Neural crest cell (in vitro differentiated cells): ENCODE data around the gene BLOC1S1. TPM values are rescaled to one million over a fixed set of nuclear protein-coding genes. Genes with fewer than 3 reads are reported as not detected.

Experiments used
- DNase-seq: peaks from one replicate; pipeline ENCODE4 v3.0.0; 2021; ENCODE audit warnings: low read depth, mixed read lengths, low spot score
- H3K27ac Mint-ChIP-seq: one replicate; pipeline ENCODE4 v1.8.0; 2021; ENCODE audit warnings: mild to moderate bottlenecking, mixed read lengths; ENCODE audit not compliant: unreplicated experiment
- H3K27me3 Mint-ChIP-seq: 2 replicates; pipeline ENCODE4 v1.8.0; 2021; ENCODE audit warnings: low read depth, mild to moderate bottlenecking, mixed read lengths
- H3K36me3 Mint-ChIP-seq: 2 replicates; pipeline ENCODE4 v1.8.0; 2021; ENCODE audit warnings: low read depth, mild to moderate bottlenecking, mixed read lengths
- H3K4me1 Mint-ChIP-seq: 2 replicates; pipeline ENCODE4 v1.8.0; 2021; ENCODE audit warnings: mixed read lengths
- H3K4me3 Mint-ChIP-seq: one replicate; pipeline ENCODE4 v1.8.0; 2021; ENCODE audit warnings: mild to moderate bottlenecking, mixed read lengths
- H3K9me3 Mint-ChIP-seq: 2 replicates; pipeline ENCODE4 v1.8.0; 2021; ENCODE audit warnings: mixed read lengths
- total RNA-seq: library from RNA; stranded (reverse); gene quantifications from 2 replicates; pipeline ENCODE4 v1.2.1, GENCODE V29; 2021
- TF ChIP-seq, protein P1 (sequence below): fragments of 200-600 bp; sonication (generic); conservative IDR thresholded peaks from 2 replicates; pipeline ENCODE4 v1.5.0; 2021; ENCODE audit warnings: antibody characterized with exemption, mild to moderate bottlenecking

The BLOC1S1 gene
- total RNA-seq, 1 donor from 2014 or later = 111 TPM

DNA sequence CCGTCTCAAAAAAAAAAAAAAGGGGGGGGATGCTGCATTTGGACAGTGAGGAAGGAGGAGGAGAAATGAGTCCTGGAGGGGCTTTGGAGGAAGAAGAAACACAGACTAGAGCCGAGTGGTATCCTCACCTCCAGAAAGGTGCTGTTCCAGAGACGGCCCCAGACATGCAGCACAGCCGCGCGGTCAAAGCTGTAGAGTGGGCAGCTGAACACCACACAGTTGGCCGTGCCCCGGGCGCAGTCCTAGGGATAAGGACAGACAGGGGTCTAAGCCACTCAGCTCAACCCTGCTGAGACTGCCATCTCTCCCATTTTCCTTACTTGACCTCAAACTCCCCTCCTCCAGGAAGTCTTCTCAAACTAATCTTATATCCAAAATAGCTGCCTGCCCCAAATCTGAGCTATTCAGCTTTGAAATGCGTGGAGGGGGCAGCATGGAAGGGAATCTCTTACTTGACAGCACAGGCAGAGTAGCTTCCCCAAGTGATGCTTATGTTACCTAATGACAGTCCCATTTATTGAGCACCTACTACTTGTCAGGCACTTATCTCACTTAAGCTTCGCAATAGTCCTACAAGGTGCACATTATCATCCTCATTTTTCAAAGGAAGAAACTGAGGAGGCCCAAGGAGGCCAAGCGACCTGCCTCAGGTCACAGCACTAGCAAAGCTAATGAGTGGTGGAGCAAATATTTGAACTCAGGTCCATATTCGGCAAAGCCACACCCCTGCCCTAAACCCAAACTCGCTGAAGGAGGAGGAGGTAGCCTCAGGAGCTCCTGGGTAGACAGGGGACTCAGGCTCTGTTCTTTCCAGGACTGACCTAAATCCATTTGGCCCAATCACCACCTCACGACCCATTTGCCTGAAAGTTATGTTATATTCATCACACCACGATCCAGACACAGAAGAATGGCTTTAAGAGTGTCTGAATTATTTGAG, 26.9 kb upstream of the BLOC1S1 start:
- Mint-ChIP-seq H3K27ac (no peak overlapping the region), H3K4me3 (no peak overlapping the region)
- TF ChIP-seq, protein P1, sequence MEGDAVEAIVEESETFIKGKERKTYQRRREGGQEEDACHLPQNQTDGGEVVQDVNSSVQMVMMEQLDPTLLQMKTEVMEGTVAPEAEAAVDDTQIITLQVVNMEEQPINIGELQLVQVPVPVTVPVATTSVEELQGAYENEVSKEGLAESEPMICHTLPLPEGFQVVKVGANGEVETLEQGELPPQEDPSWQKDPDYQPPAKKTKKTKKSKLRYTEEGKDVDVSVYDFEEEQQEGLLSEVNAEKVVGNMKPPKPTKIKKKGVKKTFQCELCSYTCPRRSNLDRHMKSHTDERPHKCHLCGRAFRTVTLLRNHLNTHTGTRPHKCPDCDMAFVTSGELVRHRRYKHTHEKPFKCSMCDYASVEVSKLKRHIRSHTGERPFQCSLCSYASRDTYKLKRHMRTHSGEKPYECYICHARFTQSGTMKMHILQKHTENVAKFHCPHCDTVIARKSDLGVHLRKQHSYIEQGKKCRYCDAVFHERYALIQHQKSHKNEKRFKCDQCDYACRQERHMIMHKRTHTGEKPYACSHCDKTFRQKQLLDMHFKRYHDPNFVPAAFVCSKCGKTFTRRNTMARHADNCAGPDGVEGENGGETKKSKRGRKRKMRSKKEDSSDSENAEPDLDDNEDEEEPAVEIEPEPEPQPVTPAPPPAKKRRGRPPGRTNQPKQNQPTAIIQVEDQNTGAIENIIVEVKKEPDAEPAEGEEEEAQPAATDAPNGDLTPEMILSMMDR = no peak

DNA sequence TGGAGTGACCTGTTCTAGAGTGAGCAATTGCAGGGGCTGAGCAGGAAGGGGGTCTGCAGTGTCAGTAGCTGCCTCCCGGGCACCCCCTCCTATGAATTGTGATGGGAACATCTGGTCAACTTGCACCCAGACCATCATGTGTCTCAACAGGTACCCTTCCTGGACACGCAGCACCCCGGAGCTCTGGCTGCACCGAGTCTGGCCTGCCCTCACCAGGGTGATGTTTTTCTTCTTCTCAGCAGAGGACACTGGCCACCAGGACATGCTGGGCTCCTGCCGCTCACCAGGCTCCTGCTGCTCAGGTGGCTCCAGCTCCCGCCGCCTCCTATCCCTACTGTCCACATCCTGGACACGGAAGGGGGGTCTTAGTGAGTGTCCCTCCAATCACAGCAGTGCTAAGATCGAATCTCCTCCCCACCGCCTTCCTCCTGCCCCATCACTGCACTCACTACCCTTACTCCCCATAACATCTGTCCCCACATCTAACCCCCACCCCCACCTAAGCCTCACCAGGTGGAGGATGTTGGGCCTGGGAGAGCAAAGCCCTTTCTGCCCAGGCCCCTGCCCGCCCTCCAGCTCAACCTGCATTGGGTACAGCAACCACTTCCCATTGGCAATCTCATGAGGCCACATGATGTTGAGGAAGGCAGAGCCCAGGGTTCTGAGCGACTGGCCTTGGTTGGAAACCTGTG, 23.1 kb upstream of the BLOC1S1 start:
- H3K4me3 Mint-ChIP-seq = no peak overlapping the region
- H3K36me3 Mint-ChIP-seq = peaks cover 3% of the 10 kb centered on the region
- H3K4me1 Mint-ChIP-seq = no peaks in the 10 kb centered on the region

More for the DNA sequence above, 26.9 kb upstream of the BLOC1S1 start:
- no peaks in the 10 kb centered on the region for H3K27me3 Mint-ChIP-seq
- no peaks in the 10 kb centered on the region for H3K9me3 Mint-ChIP-seq
- H3K36me3 Mint-ChIP-seq = peaks cover 8% of the 10 kb centered on the region
- DNase-seq = no peak
- H3K4me1 Mint-ChIP-seq = no peaks in the 10 kb centered on the region

DNA sequence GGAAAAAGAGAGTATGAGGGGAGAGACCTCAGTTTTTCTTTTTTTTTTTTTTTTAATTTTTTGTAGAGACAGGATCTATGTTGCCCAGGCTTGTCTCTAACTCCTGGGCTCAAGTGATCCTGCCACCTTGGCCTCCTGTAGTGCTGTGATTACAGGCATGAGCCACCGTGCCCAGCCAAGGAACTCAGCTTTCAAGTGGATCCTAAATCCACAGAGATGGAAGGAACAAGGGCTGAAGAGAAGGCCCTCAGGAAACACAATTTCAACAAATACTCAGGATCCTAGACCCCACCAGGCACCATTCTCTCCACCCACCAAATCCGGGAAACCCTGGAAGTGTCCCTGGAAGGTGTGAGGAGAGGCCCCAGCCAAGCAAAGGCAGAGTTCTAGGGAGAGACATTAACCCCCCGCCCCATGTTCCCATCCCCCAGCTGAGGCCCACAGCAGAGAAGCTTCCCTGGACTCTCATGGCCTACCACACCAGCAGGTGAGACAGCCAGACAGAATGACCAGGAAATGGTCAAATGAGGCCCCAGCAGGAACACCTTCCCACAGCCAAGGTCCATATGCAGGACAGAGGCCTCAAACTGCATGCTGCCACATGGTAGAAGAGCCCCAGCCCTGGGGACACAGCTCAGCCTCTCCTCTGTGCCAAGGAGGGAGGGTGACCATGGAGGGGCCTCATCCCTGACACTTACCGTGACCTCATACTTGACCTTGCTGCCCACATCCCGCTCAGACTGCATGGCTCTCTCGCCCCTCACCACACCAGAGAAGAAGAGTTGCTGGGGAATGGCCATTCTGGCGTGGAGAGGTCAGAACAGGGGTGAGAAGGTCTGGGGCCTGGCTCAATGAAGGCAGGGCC, 22.3 kb upstream of the BLOC1S1 start:
- H3K27ac Mint-ChIP-seq = no peak overlapping the region
- no peaks in the 10 kb centered on the region for H3K27me3 Mint-ChIP-seq
- no peak for DNase-seq
- H3K4me3 Mint-ChIP-seq = no peak overlapping the region
- H3K4me1 Mint-ChIP-seq = no peaks in the 10 kb centered on the region
- H3K36me3 Mint-ChIP-seq = peaks cover 3% of the 10 kb centered on the region
- TF ChIP-seq, protein P1 = no peak
- H3K9me3 Mint-ChIP-seq = no peaks in the 10 kb centered on the region

More for the DNA sequence above, 23.1 kb upstream of the BLOC1S1 start:
- Mint-ChIP-seq H3K27ac (no peak overlapping the region), H3K27me3 (no peaks in the 10 kb centered on the region), H3K9me3 (no peaks in the 10 kb centered on the region)
- DNase-seq = no peak
- TF ChIP-seq, protein P1 = no peak

DNA sequence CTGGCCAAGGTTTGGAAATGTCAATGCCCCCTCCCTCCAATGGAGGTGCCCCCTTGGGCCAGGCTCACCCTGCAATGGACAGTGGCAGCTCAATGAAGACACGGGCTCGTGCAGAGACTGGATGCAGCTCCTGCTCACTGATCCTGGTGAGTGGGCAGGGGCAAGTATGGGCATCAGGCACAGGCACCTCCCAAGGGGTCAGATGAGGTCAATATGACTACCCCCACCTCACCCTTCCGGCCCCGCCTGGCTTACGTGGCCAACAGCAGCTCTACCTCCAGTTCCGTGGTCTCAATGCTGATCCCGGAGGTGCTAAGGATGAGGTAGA, 21.7 kb upstream of the BLOC1S1 start:
- Mint-ChIP-seq H3K4me3 (no peak overlapping the region), H3K9me3 (no peaks in the 10 kb centered on the region), H3K27me3 (no peaks in the 10 kb centered on the region), H3K4me1 (no peaks in the 10 kb centered on the region), H3K27ac (peak overlapping the region; percentile 43), H3K36me3 (peaks cover 3% of the 10 kb centered on the region)
- DNase-seq = no peak
- TF ChIP-seq, protein P1 = no peak

DNA sequence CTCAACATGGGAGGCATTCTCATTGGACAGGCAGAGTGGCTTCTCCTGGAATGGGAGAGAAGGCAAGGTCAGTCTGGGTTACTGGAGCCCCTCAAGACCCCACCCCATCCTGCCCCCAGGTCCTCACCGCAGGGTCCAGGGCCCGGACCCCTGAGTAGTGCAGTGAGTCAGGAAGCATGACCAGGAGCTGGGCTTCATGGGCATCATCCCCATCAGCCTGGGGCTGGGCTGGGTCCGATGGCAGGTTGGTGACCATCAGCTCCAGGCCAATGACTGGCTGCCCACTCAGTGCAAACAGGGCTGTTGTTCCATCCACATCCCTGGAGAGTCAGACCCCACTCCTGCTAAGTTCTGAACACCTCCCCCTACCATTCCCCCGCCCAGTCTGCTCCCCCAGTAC, 21.2 kb upstream of the BLOC1S1 start:
- Mint-ChIP-seq H3K27me3 (no peaks in the 10 kb centered on the region), H3K36me3 (peaks cover 3% of the 10 kb centered on the region), H3K27ac (no peak overlapping the region), H3K4me3 (no peak overlapping the region), H3K9me3 (no peaks in the 10 kb centered on the region), H3K4me1 (no peaks in the 10 kb centered on the region)
- TF ChIP-seq, protein P1 = no peak
- DNase-seq = no peak
